ENCODE measurements around the gene TTYH3. TPM values are rescaled to one million over a fixed set of nuclear protein-coding genes. Genes with fewer than 3 reads are reported as not detected.
A peak's percentile ranks its signal among the peaks of the same experiment; 100 is the strongest.

The TTYH3 gene
- total RNA-seq, 4 donors from 2014 or later = 16.7 to 23.8 (median 21.4) TPM

DNA sequence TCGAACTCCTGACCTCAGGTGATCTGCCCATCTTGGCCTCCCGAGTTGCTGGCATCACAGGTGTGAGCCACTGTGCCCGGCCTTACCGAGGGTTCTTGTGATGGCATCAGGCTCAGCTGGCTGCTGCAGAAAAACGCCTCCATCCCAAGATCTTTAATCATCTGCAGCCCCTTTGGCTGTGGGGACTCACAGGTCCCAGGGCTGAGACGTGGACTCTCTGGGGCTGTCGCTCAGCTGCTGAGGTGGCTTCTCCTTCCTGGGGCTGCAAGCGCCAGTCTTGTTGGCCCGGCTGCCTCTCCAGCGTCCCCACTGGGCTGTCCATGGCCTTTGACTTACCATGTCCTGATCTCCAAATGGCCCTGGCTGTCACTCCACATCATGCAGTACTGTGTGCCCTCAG, 76.3 kb downstream of the TTYH3 start:
- Histone ChIP-seq H3K4me3 (replicated peaks in 1 of 3) (no peak overlapping the region), H3K27me3 (no peaks in the 10 kb centered on the region)

DNA sequence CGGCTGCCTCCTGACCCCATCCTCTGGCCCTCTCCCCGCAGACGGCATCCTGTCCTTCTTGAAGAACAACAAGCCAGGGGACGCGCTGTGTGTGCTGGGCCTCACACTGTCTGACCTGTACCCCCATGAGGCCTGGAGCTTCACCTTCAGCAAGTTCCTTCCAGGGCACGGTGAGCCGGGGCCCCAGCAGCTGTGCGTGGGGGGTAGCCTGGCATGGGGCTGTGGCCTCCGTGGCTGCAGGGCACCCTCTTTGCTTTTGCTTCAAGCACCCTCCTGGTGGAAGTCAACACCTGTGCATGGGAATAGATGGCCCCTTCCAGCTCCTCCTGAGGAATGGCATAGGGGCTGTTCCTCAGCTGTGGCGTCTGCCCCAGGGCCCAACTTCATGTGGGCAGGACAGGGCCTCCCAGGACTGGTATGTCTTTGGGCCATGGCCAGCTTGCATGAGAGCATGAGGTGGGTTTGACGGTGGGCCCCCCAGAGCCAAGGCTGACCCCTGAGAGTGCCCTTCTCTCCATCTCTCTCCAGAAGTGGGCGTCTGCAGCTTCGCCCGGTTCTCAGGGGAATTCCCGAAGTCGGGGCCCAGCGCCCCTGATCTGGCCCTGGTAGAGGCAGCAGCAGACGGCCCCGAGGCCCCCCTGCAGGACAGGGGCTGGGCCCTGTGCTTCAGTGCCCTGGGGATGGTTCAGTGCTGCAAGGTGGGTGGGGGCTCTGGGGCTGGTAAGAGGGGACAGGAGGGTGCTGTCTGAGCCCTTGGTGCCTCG, 76.9 kb downstream of the TTYH3 start:
- intact Hi-C loops (cut with DNase I) = no loop called here
- 84 to 88% methylated on average over 11 to 12 of the region's 20 CpGs for whole genome bisulfite sequencing, 2 donors
- no peaks in the 10 kb centered on the region for H3K27me3 ChIP-seq
- H3K4me1 ChIP-seq = peaks cover 0 to 7% of the 10 kb centered on the region in 2 donors
- no peak overlapping the region for H3K27ac ChIP-seq
- H3K9me3 ChIP-seq = no peaks in the 10 kb centered on the region
- no peak for TF ChIP-seq POLR2A (IDR thresholded peaks at IDR 0.05)
- TF ChIP-seq, protein P1, sequence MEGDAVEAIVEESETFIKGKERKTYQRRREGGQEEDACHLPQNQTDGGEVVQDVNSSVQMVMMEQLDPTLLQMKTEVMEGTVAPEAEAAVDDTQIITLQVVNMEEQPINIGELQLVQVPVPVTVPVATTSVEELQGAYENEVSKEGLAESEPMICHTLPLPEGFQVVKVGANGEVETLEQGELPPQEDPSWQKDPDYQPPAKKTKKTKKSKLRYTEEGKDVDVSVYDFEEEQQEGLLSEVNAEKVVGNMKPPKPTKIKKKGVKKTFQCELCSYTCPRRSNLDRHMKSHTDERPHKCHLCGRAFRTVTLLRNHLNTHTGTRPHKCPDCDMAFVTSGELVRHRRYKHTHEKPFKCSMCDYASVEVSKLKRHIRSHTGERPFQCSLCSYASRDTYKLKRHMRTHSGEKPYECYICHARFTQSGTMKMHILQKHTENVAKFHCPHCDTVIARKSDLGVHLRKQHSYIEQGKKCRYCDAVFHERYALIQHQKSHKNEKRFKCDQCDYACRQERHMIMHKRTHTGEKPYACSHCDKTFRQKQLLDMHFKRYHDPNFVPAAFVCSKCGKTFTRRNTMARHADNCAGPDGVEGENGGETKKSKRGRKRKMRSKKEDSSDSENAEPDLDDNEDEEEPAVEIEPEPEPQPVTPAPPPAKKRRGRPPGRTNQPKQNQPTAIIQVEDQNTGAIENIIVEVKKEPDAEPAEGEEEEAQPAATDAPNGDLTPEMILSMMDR (IDR thresholded peaks at IDR 0.05) = no peak
- no peak overlapping the region for H3K4me3 ChIP-seq (replicated peaks in 1 of 3)
- no peaks in the 10 kb centered on the region for H3K36me3 ChIP-seq
- no peak for DNase-seq

More for the DNA sequence above, 76.3 kb downstream of the TTYH3 start:
- no peak for DNase-seq
- WGBS, 2 donors = 85 to 100% methylated on average over 6 to 10 of the region's 10 CpGs
- peaks cover 0 to 7% of the 10 kb centered on the region in 2 donors for H3K4me1 ChIP-seq
- no peak for TF ChIP-seq POLR2A (IDR thresholded peaks at IDR 0.05)
- TF ChIP-seq, protein P1 (IDR thresholded peaks at IDR 0.05) = no peak
- no peak overlapping the region for H3K27ac ChIP-seq
- H3K36me3 ChIP-seq = no peaks in the 10 kb centered on the region
- H3K9me3 ChIP-seq = no peaks in the 10 kb centered on the region
- intact Hi-C loops (cut with DNase I) = no loop called here

DNA sequence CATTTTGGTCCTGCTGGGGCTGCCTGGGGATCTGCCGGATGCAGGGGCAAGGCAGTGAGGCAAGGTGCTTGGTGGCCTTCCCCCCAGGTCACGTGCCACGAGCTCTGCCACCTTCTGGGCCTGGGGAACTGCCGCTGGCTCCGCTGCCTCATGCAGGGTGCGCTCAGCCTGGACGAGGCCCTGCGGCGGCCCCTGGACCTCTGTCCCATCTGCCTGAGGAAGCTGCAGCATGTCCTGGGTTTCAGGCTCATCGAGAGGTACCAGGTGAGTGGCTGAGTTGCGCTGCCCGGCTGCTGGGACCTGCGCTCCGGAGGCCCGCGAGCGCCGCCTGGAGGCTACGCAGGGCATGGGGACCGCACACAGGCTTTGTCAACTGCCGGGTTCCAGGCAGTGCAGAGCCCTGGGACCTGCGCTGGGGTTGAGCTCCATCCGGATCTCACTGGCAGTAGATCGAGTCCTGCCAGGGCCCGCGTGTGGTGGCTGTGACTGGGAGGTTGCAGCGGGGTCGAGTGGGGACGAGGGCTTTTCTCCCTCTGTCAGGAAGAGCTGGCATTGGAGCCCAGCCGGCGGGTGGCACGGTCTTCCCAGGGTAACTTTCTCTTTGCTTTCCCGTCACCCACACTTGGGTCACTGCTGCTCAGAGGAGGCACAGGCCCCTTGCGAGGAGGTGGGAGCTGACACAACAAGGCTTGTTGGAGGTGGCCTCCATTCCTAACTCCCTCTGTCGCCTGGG, 77.9 kb downstream of the TTYH3 start:
- 54 to 81% methylated on average over 3 to 9 of the region's 35 CpGs for WGBS, 2 donors
- no peaks in the 10 kb centered on the region for H3K36me3 ChIP-seq
- no peaks in the 10 kb centered on the region for H3K9me3 ChIP-seq
- H3K4me1 ChIP-seq = peaks cover 0 to 7% of the 10 kb centered on the region in 2 donors
- H3K4me3 ChIP-seq (replicated peaks in 1 of 3) = no peak overlapping the region
- intact Hi-C loops (cut with DNase I) = no loop called here
- no peak overlapping the region for H3K27ac ChIP-seq
- no peaks in the 10 kb centered on the region for H3K27me3 ChIP-seq
- TF ChIP-seq POLR2A (IDR thresholded peaks at IDR 0.05) = no peak
- TF ChIP-seq, protein P1 (IDR thresholded peaks at IDR 0.05) = peak; percentile 54 to 92 (median 68)
- peak; percentile 69 to 76 for DNase-seq

DNA sequence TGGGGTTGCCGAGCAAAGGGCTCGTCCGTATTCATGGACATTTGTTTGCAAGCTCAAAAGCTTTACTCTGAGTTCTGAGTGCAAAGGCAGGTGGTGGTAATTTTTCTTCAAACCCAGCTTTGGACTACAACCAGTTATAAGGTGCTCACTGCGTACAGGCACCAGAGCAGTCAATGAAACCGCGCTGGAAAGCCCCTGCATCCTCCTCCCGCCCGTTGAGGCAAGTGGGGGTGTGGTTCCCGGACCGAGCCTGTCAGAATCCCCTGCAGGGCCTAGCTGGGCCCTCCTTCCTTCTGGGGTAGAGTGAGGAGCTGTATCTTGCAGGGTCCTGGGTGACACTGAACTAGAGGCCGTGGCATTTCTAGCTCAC, 78.5 kb downstream of the TTYH3 start:
- Histone ChIP-seq H3K27me3 (no peaks in the 10 kb centered on the region), H3K9me3 (no peaks in the 10 kb centered on the region), H3K4me3 (replicated peaks in 1 of 3) (no peak overlapping the region), H3K36me3 (no peaks in the 10 kb centered on the region), H3K4me1 (peaks cover 0 to 7% of the 10 kb centered on the region in 2 donors), H3K27ac (no peak overlapping the region)
- TF ChIP-seq POLR2A (IDR thresholded peaks at IDR 0.05) = no peak
- TF ChIP-seq, protein P1 (IDR thresholded peaks at IDR 0.05) = no peak
- no peak for DNase-seq
- 84 to 88% methylated on average over 4 to 10 of the region's 11 CpGs for WGBS, 2 donors
- intact Hi-C loops (cut with DNase I) = no loop called here

Measured in thyroid gland (tissue), 4 donors.